Caco-2 (cell line): Measurements from ENCODE around the gene NKAIN4. TPM values are rescaled to one million over a fixed set of nuclear protein-coding genes. Genes with fewer than 3 reads are reported as not detected.
A peak's percentile ranks its signal among the peaks of the same experiment; 100 is the strongest.

ENCODE experiments used
- BruUV-seq: library from RNA; stranded (reverse); fragments of 400-500 nt; replicated peaks from 2 replicates; lab custom pipeline; 2021; lab: Mats Ljungman, UMichigan
- CTCF ChIA-PET: fragments of 300-600 bp; sonication (Branson Sonifier 250); formaldehyde crosslinking; loops from one replicate; lab custom pipeline; 2022; ENCODE audit warnings: antibody characterized with exemption; lab: Charles Lee
- POLR2A ChIA-PET: fragments of 300-600 bp; sonication (Branson Sonifier 250); formaldehyde crosslinking; loops from one replicate; lab custom pipeline; 2022; ENCODE audit warnings: antibody characterized with exemption; lab: Charles Lee
- DNase-seq, 2 experiments: peaks; one replicate each; pipeline versions ENCODE4 v3.0.0 to v3.0.0-alpha.2; 2020 to 2022
- H3K27me3 ChIP-seq: replicated peaks from 2 replicates; pipeline ENCODE4 v1.6.0; 2011; ENCODE audit warnings: low read length; ENCODE audit not compliant: control insufficient read depth, insufficient read depth
- H3K36me3 ChIP-seq: 2 replicates; pipeline ENCODE4 v1.5.1; 2011; ENCODE audit warnings: low read length; ENCODE audit not compliant: control insufficient read depth, insufficient read depth
- H3K4me1 ChIP-seq: fragments of 250-450 bp; sonication (Bioruptor Pico); 2 replicates; pipeline ENCODE4 v1.5.1; 2020; ENCODE audit warnings: mild to moderate bottlenecking
- H3K4me3 ChIP-seq: 2 replicates; pipeline ENCODE4 v1.5.1; 2011; ENCODE audit warnings: low read depth, mild to moderate bottlenecking, control low read depth, low read length
- H3K9me3 ChIP-seq: fragments of 250-450 bp; sonication (Bioruptor Pico); 2 replicates; pipeline ENCODE4 v1.5.1; 2020; ENCODE audit warnings: mild to moderate bottlenecking, moderate library complexity
- H3K27ac Mint-ChIP-seq: one replicate; pipeline ENCODE4 v1.8.0; 2022; ENCODE audit warnings: mixed read lengths; ENCODE audit not compliant: unreplicated experiment
- H3K27me3 Mint-ChIP-seq: one replicate; pipeline ENCODE4 v1.8.0; 2022; ENCODE audit warnings: mixed read lengths; ENCODE audit not compliant: insufficient read depth, unreplicated experiment
- H3K36me3 Mint-ChIP-seq: one replicate; pipeline ENCODE4 v1.8.0; 2022; ENCODE audit warnings: mild to moderate bottlenecking, mixed read lengths; ENCODE audit not compliant: insufficient read depth, unreplicated experiment
- H3K4me1 Mint-ChIP-seq: one replicate; pipeline ENCODE4 v1.8.0; 2022; ENCODE audit warnings: low read depth, mixed read lengths; ENCODE audit not compliant: unreplicated experiment
- H3K4me3 Mint-ChIP-seq: one replicate; pipeline ENCODE4 v1.8.0; 2022; ENCODE audit warnings: mild to moderate bottlenecking, moderate library complexity, mixed read lengths; ENCODE audit not compliant: unreplicated experiment
- H3K9me3 Mint-ChIP-seq: one replicate; pipeline ENCODE4 v1.8.0; 2022; ENCODE audit warnings: mixed read lengths; ENCODE audit not compliant: unreplicated experiment
- CTCF ChIP-seq, 2 experiments: fragments of 200-600 bp in 1 of 2; IDR thresholded peaks; 1 replicate in 1 of 2; 2 replicates in 1 of 2; pipeline versions ENCODE4 v1.5.1 to v1.8.0; 2011 to 2022; ENCODE audit warnings: antibody characterized with exemption in 1 of 2, control low read depth in 1 of 2, inconsistent platforms in 1 of 2, low read depth in 1 of 2, low read length in 1 of 2, mild to moderate bottlenecking in 1 of 2, moderate library complexity in 1 of 2; ENCODE audit not compliant: insufficient read depth in 1 of 2, severe bottlenecking in 1 of 2, unreplicated experiment in 1 of 2
- intact Hi-C: fragments of 100-400 bp; cut with micrococcal nuclease; formaldehyde crosslinking; loops from one replicate; pipeline ENCODE4 v1.10.0; 2022; ENCODE audit not compliant: unreplicated experiment
- total RNA-seq: library from RNA; stranded (reverse); gene quantifications from 2 replicates; pipeline ENCODE4 v1.2.3, GENCODE V29; 2022

NKAIN4 gene
- total RNA-seq, 1 experiment from 2014 or later = 2.7 TPM

DNA sequence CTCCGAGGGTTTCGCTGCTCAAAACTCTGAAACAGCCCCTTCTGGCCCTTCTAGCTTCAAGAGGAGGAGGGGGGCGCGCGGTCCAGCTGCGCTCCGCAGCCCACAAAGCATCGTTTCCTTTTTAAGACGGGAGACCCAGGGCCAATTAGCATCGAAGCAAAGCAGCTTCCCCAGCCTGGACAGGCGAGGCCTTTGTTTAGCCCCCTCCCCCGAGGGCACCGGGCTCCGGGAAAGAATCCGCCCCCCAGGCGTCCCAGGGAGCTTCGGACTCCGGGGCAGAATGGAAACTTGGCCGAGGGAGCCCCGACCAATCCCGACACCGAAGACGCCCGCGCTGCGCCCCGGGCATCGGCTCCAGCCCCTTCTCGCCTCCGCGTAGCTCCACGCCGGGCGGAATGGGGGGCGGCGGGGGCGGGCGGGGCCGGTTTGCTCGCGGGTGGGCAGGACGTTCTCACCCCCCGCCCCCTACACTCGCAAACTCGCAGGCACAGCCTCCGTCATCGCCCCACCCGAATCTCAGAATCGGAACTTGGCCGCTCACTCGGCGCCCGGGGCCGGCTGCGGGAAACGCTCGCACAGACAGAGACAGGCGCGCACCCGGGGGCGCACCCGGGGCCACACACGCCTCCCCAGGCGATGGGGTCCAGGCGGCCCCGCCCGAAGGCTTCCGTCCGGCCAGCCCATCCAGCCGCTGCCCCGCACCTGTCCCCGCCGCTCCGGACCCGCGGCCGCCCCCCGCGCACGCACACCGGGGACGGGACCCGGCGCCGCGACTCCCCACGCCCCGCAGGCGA lies 628 bp downstream of the NKAIN4 start:
- Histone ChIP-seq H3K27me3 (no peaks in the 10 kb centered on the region), H3K9me3 (no peaks in the 10 kb centered on the region), H3K36me3 (no peaks in the 10 kb centered on the region), H3K4me3 (peak overlapping the region; percentile 13; the same call in 1 of the 2 replicates), H3K4me1 (peaks cover 56% of the 10 kb centered on the region)
- BruUV-seq = no TSS peak
- Mint-ChIP-seq H3K36me3 (peaks cover 9% of the 10 kb centered on the region), H3K27ac (no peak overlapping the region), H3K4me1 (peaks cover 57% of the 10 kb centered on the region), H3K9me3 (no peaks in the 10 kb centered on the region), H3K4me3 (no peak overlapping the region), H3K27me3 (no peaks in the 10 kb centered on the region)
- POLR2A ChIA-PET = no interaction called here
- TF ChIP-seq CTCF (IDR thresholded peaks at IDR 0.05; ENCODE audit: insufficient read depth in 1 of 2, low read depth in 1 of 2, low read length in 1 of 2, severe bottlenecking in 1 of 2, unreplicated experiment in 1 of 2) = no peak
- CTCF ChIA-PET = interaction anchor here (0.6 to 3.2 kb wide), 4 partner anchors 13 to 67 kb away, joined by 3 to 23 read pairs (median 7); no protein-coding TSS in a partner anchor
- no peak for DNase-seq
- intact Hi-C loops = no loop called here

DNA sequence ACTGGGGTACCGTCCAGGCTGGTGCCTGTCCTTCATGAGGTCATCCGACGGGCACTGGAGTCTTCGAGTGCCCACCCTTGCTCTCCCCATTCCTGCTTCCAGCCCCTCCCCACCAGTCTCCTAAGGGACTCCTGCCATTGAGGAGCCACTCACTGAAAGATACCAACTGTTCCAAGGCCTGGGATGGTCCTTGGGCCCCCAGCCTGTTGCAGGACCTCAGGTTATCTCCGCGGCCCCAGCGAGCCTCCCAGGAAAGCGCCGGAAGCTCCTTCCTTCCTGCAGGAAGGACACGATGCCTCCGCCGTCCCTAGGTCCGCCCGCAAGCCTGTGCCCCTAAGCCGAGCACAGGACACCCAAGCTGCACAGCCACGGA lies 1.2 kb downstream of the NKAIN4 start:
- Histone ChIP-seq H3K9me3 (no peaks in the 10 kb centered on the region), H3K4me1 (peaks cover 56% of the 10 kb centered on the region), H3K36me3 (no peaks in the 10 kb centered on the region), H3K27me3 (no peaks in the 10 kb centered on the region), H3K4me3 (no peak overlapping the region)
- Mint-ChIP-seq H3K9me3 (no peaks in the 10 kb centered on the region), H3K27ac (no peak overlapping the region), H3K36me3 (peaks cover 9% of the 10 kb centered on the region), H3K27me3 (no peaks in the 10 kb centered on the region), H3K4me3 (no peak overlapping the region), H3K4me1 (peaks cover 56% of the 10 kb centered on the region)
- CTCF ChIA-PET = interaction anchor here (0.6 to 3.2 kb wide), 4 partner anchors 13 to 68 kb away, joined by 3 to 23 read pairs (median 7); no protein-coding TSS in a partner anchor
- POLR2A ChIA-PET = no interaction called here
- intact Hi-C loops = no loop called here
- DNase-seq = no peak
- BruUV-seq = no TSS peak
- no peak for TF ChIP-seq CTCF (IDR thresholded peaks at IDR 0.05; ENCODE audit: insufficient read depth in 1 of 2, low read depth in 1 of 2, low read length in 1 of 2, severe bottlenecking in 1 of 2, unreplicated experiment in 1 of 2)

DNA sequence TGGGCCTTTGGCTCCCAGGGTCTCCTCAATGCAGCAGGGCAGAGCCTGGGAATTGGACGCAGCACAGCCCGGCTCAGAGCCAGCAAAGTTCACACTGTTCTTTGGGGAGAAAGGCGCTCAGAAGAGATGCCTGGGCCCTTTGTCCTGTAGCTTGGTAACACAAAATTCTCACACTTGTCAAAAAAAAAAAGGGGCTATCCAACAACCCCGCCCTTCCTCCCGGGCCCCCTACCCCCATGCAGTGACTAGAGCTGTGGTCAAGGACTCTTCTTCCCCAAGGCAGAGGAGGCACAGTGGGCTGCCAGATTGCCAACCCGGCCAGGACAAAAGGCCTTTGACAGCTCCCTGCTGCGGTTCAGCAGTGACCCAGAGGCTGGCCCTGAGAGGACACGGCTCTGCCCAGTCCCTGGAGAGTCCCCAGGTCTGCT lies 2.0 kb downstream of the NKAIN4 start:
- peaks cover 48% of the 10 kb centered on the region for H3K4me1 Mint-ChIP-seq
- peaks cover 9% of the 10 kb centered on the region for H3K36me3 Mint-ChIP-seq
- H3K4me3 Mint-ChIP-seq = no peak overlapping the region
- Histone ChIP-seq H3K9me3 (no peaks in the 10 kb centered on the region), H3K4me1 (peaks cover 59% of the 10 kb centered on the region), H3K27me3 (no peaks in the 10 kb centered on the region), H3K36me3 (no peaks in the 10 kb centered on the region), H3K4me3 (no peak overlapping the region)
- no peaks in the 10 kb centered on the region for H3K27me3 Mint-ChIP-seq
- BruUV-seq = no TSS peak
- ChIA-PET CTCF (interaction anchor here (2.9 to 3.2 kb wide), 2 partner anchors 18 to 29 kb away, joined by 10 to 23 read pairs; no protein-coding TSS in a partner anchor), POLR2A (no interaction called here)
- DNase-seq = no peak
- H3K9me3 Mint-ChIP-seq = no peaks in the 10 kb centered on the region
- TF ChIP-seq CTCF (IDR thresholded peaks at IDR 0.05; ENCODE audit: insufficient read depth in 1 of 2, low read depth in 1 of 2, low read length in 1 of 2, severe bottlenecking in 1 of 2, unreplicated experiment in 1 of 2) = no peak
- intact Hi-C loops = no loop called here
- H3K27ac Mint-ChIP-seq = no peak overlapping the region
